Natural killer cell treated with Interleukin-12 subunit alpha and Interleukin-12 subunit beta and Interleukin-15 and Interleukin-18, amount 100 ng/mL, for 72 hours (primary cell): ENCODE data around the gene LY6G6D. TPM values are rescaled to one million over a fixed set of nuclear protein-coding genes. Genes with fewer than 3 reads are reported as not detected.

Source experiments
- ATAC-seq, 2 donors: fragments of 150-1000 bp; cut with Tn5 transposase in 1 of 2; sonication (Bioruptor Pico), chemical (Tn5 transposase) in 1 of 2; 2 replicates each; pipeline ENCODE4 v1.10.0; 2021
- DNase-seq: peaks from one replicate; pipeline ENCODE4 v3.0.0; 2022; ENCODE audit warnings: low spot score
- H3K27ac Mint-ChIP-seq, 2 donors: 1 replicate in 1 of 2; 2 replicates in 1 of 2; pipeline ENCODE4 v1.8.0; 2022; ENCODE audit warnings: mixed read lengths in 2 of 2, mild to moderate bottlenecking in 1 of 2, moderate library complexity in 1 of 2
- H3K27me3 Mint-ChIP-seq, 2 donors: 1 replicate in 1 of 2; 2 replicates in 1 of 2; pipeline ENCODE4 v1.8.0; 2022; ENCODE audit warnings: mixed read lengths in 2 of 2
- H3K36me3 Mint-ChIP-seq: one replicate; pipeline ENCODE4 v1.8.0; 2022; ENCODE audit warnings: mixed read lengths
- H3K4me1 Mint-ChIP-seq, 2 donors: 1 replicate in 1 of 2; 2 replicates in 1 of 2; pipeline ENCODE4 v1.8.0; 2022; ENCODE audit warnings: low read depth in 2 of 2, mixed read lengths in 2 of 2, mild to moderate bottlenecking in 1 of 2
- H3K4me3 Mint-ChIP-seq: one replicate; pipeline ENCODE4 v1.8.0; 2022; ENCODE audit warnings: mixed read lengths
- H3K9me3 Mint-ChIP-seq: 2 replicates; pipeline ENCODE4 v1.8.0; 2022; ENCODE audit warnings: mixed read lengths
- total RNA-seq, 2 donors: library from RNA; stranded (reverse); gene quantifications; one replicate each; pipeline ENCODE4 v1.2.3, GENCODE V29; 2022

LY6G6D gene
- total RNA-seq, 2 donors from 2014 or later = not detected

- Mint-ChIP-seq H3K4me1 (no peaks in the 10 kb centered on the region), H3K27me3 (peaks cover 0 to under 1% of the 10 kb centered on the region in 2 donors), H3K9me3 (no peaks in the 10 kb centered on the region)
These were observed 2.5 kb downstream of the LY6G6D start for GRCh38 chr6:31717499-31718222.

GRCh38 chr6:31718265-31718664, 3.1 kb downstream of the LY6G6D start:
- no peaks in the 10 kb centered on the region for H3K36me3 Mint-ChIP-seq
- ATAC-seq (no peak), DNase-seq (no peak)
- peaks cover 1 to 2% of the 10 kb centered on the region in 2 donors for H3K4me1 Mint-ChIP-seq
- no peaks in the 10 kb centered on the region for H3K27me3 Mint-ChIP-seq
- no peaks in the 10 kb centered on the region for H3K9me3 Mint-ChIP-seq
- no peak overlapping the region for H3K27ac Mint-ChIP-seq
- H3K4me3 Mint-ChIP-seq = no peak overlapping the region

More at GRCh38 chr6:31717499-31718222, 2.5 kb downstream of the LY6G6D start:
- Mint-ChIP-seq H3K4me3 (no peak overlapping the region), H3K36me3 (no peaks in the 10 kb centered on the region), H3K27ac (no peak overlapping the region)
- DNase-seq (no peak), ATAC-seq (no peak)

- no peak for ATAC-seq
- DNase-seq = no peak
These were observed 3.9 kb downstream of the LY6G6D start for GRCh38 chr6:31719001-31719400.

GRCh38 chr6:31720196-31720770, 5.1 kb downstream of the LY6G6D start:
- Mint-ChIP-seq H3K4me1 (peaks cover 11 to 12% of the 10 kb centered on the region in 2 donors), H3K27ac (peak overlapping the region in 1 of 2 donors; percentile 12), H3K27me3 (no peaks in the 10 kb centered on the region), H3K36me3 (no peaks in the 10 kb centered on the region), H3K9me3 (no peaks in the 10 kb centered on the region), H3K4me3 (no peak overlapping the region)
- DNase-seq (no peak), ATAC-seq (peak in 1 of 2 donors; percentile 40)

More at GRCh38 chr6:31719001-31719400, 3.9 kb downstream of the LY6G6D start:
- H3K9me3 Mint-ChIP-seq = no peaks in the 10 kb centered on the region
- no peaks in the 10 kb centered on the region for H3K36me3 Mint-ChIP-seq
- no peak overlapping the region for H3K27ac Mint-ChIP-seq
- H3K4me3 Mint-ChIP-seq = no peak overlapping the region
- H3K27me3 Mint-ChIP-seq = no peaks in the 10 kb centered on the region
- H3K4me1 Mint-ChIP-seq = peaks cover 6 to 10% of the 10 kb centered on the region in 2 donors

- peaks cover 2% of the 10 kb centered on the region for H3K36me3 Mint-ChIP-seq
- H3K9me3 Mint-ChIP-seq = no peaks in the 10 kb centered on the region
- DNase-seq (no peak), ATAC-seq (no peak)
- H3K27me3 Mint-ChIP-seq = no peaks in the 10 kb centered on the region
- no peak within 1 kb of the TSS for H3K27ac Mint-ChIP-seq
- no peak within 1 kb of the TSS for H3K4me3 Mint-ChIP-seq
- peaks cover 22 to 24% of the 10 kb centered on the region in 2 donors for H3K4me1 Mint-ChIP-seq
These were observed 6.3 kb downstream of the LY6G6D start, which contains the start of gene LY6G6C for GRCh38 chr6:31721351-31722020. Gene LY6G6C, minus strand, starts transcription at chr6:31721746. Its CDS starts 67 bp downstream, at chr6:31721679.

GRCh38 chr6:31722173-31722572, 7.0 kb downstream of the LY6G6D start:
- ATAC-seq = no peak
- H3K9me3 Mint-ChIP-seq = no peaks in the 10 kb centered on the region
- H3K27me3 Mint-ChIP-seq = no peaks in the 10 kb centered on the region
- DNase-seq = no peak
- no peak overlapping the region for H3K27ac Mint-ChIP-seq
- peaks cover 29 to 31% of the 10 kb centered on the region in 2 donors for H3K4me1 Mint-ChIP-seq
- no peak overlapping the region for H3K4me3 Mint-ChIP-seq
- H3K36me3 Mint-ChIP-seq = peaks cover 7% of the 10 kb centered on the region

- Mint-ChIP-seq H3K36me3 (peaks cover 7% of the 10 kb centered on the region), H3K27ac (peak within 1 kb of the TSS in 1 of 2 donors; percentile 23), H3K27me3 (no peaks in the 10 kb centered on the region), H3K9me3 (no peaks in the 10 kb centered on the region), H3K4me1 (peaks cover 35 to 38% of the 10 kb centered on the region in 2 donors), H3K4me3 (peak within 1 kb of the TSS; percentile 68)
- ATAC-seq (no peak), DNase-seq (no peak)
These were observed 8.3 kb downstream of the LY6G6D start, which contains the start of gene MPIG6B for GRCh38 chr6:31723245-31723979. Gene MPIG6B, plus strand, starts transcription at chr6:31723373. Its CDS starts 11 bp downstream, at chr6:31723384.

- Mint-ChIP-seq H3K36me3 (peaks cover 7% of the 10 kb centered on the region), H3K9me3 (no peaks in the 10 kb centered on the region), H3K27ac (peak overlapping the region in 1 of 2 donors; percentile 23), H3K4me3 (no peak overlapping the region), H3K4me1 (peaks cover 43 to 44% of the 10 kb centered on the region in 2 donors), H3K27me3 (no peaks in the 10 kb centered on the region)
- DNase-seq (no peak), ATAC-seq (no peak)
These were observed 9.0 kb downstream of the LY6G6D start for GRCh38 chr6:31723980-31724691.

GRCh38 chr6:31725502-31726350, 10.6 kb downstream of the LY6G6D start:
- peaks cover 53 to 57% of the 10 kb centered on the region in 2 donors for H3K4me1 Mint-ChIP-seq
- ATAC-seq (no peak), DNase-seq (no peak)
- no peak overlapping the region for H3K4me3 Mint-ChIP-seq
- H3K27me3 Mint-ChIP-seq = no peaks in the 10 kb centered on the region
- H3K9me3 Mint-ChIP-seq = no peaks in the 10 kb centered on the region
- peak overlapping the region; percentile 51 to 68 for H3K27ac Mint-ChIP-seq
- peaks cover 7% of the 10 kb centered on the region for H3K36me3 Mint-ChIP-seq

- Mint-ChIP-seq H3K9me3 (no peaks in the 10 kb centered on the region), H3K36me3 (peaks cover 16% of the 10 kb centered on the region), H3K4me1 (peaks cover 62% of the 10 kb centered on the region in 2 donors), H3K27ac (peak overlapping the region; percentile 51 to 68), H3K27me3 (no peaks in the 10 kb centered on the region), H3K4me3 (peak overlapping the region; percentile 75)
- ATAC-seq (peak in 1 of 2 donors; percentile 24), DNase-seq (no peak)
These were observed 12.0 kb downstream of the LY6G6D start for GRCh38 chr6:31727034-31727716.

- Mint-ChIP-seq H3K9me3 (no peaks in the 10 kb centered on the region), H3K36me3 (peaks cover 17% of the 10 kb centered on the region), H3K27me3 (no peaks in the 10 kb centered on the region), H3K4me1 (peaks cover 63 to 64% of the 10 kb centered on the region in 2 donors), H3K27ac (peak overlapping the region; percentile 51 to 68), H3K4me3 (peak overlapping the region; percentile 93)
- DNase-seq (peak; percentile 22), ATAC-seq (no peak)
These were observed 12.8 kb downstream of the LY6G6D start for GRCh38 chr6:31727717-31728671.
